Stimulated activated naive CD8-positive, alpha-beta T cell treated with anti-CD3 and anti-CD28 coated beads, Interleukin-15, Interleukin-2, amounts not matched to agents 100 ng/mL and 50 ng/mL, for 24 hours (primary cell): ENCODE results near the gene HNF4A.

Experiments
- H3K27ac Mint-ChIP-seq: one replicate; pipeline ENCODE4 v1.8.0; 2021; ENCODE audit warnings: mild to moderate bottlenecking, mixed read lengths
- H3K27me3 Mint-ChIP-seq: one replicate; pipeline ENCODE4 v1.8.0; 2021; ENCODE audit warnings: mixed read lengths
- H3K36me3 Mint-ChIP-seq: one replicate; pipeline ENCODE4 v1.8.0; 2021; ENCODE audit warnings: low read depth, mixed read lengths
- H3K4me1 Mint-ChIP-seq: one replicate; pipeline ENCODE4 v1.8.0; 2021; ENCODE audit warnings: low read depth, mixed read lengths
- H3K4me3 Mint-ChIP-seq: one replicate; pipeline ENCODE4 v1.8.0; 2021; ENCODE audit warnings: mild to moderate bottlenecking, mixed read lengths
- H3K9me3 Mint-ChIP-seq: one replicate; pipeline ENCODE4 v1.8.0; 2021; ENCODE audit warnings: mixed read lengths

The HNF4A gene

GRCh38 chr20:44445742-44446710 is 90.5 kb downstream of the HNF4A start:
- no peaks in the 10 kb centered on the region for H3K9me3 Mint-ChIP-seq
- H3K4me3 Mint-ChIP-seq = no peak overlapping the region
- H3K27me3 Mint-ChIP-seq = peaks cover 3% of the 10 kb centered on the region
- H3K27ac Mint-ChIP-seq = no peak overlapping the region
- H3K36me3 Mint-ChIP-seq = no peaks in the 10 kb centered on the region
- no peaks in the 10 kb centered on the region for H3K4me1 Mint-ChIP-seq

GRCh38 chr20:44447827-44448419 is 92.4 kb downstream of the HNF4A start:
- no peak overlapping the region for H3K4me3 Mint-ChIP-seq
- H3K4me1 Mint-ChIP-seq = no peaks in the 10 kb centered on the region
- no peaks in the 10 kb centered on the region for H3K9me3 Mint-ChIP-seq
- H3K27me3 Mint-ChIP-seq = peaks cover 3% of the 10 kb centered on the region
- no peak overlapping the region for H3K27ac Mint-ChIP-seq
- no peaks in the 10 kb centered on the region for H3K36me3 Mint-ChIP-seq

- Mint-ChIP-seq H3K36me3 (no peaks in the 10 kb centered on the region), H3K27me3 (no peaks in the 10 kb centered on the region), H3K27ac (no peak overlapping the region), H3K4me1 (no peaks in the 10 kb centered on the region), H3K4me3 (no peak overlapping the region), H3K9me3 (no peaks in the 10 kb centered on the region)
Measured at GRCh38 chr20:44448753-44449546, 93.5 kb downstream of the HNF4A start.

GRCh38 chr20:44449864-44450263 is 94.4 kb downstream of the HNF4A start:
- H3K4me3 Mint-ChIP-seq = no peak overlapping the region

GRCh38 chr20:44450281-44450889 is 94.9 kb downstream of the HNF4A start:
- H3K27me3 Mint-ChIP-seq = no peaks in the 10 kb centered on the region
- H3K9me3 Mint-ChIP-seq = no peaks in the 10 kb centered on the region
- H3K36me3 Mint-ChIP-seq = no peaks in the 10 kb centered on the region
- no peaks in the 10 kb centered on the region for H3K4me1 Mint-ChIP-seq
- H3K27ac Mint-ChIP-seq = no peak overlapping the region
- H3K4me3 Mint-ChIP-seq = no peak overlapping the region

More at GRCh38 chr20:44449864-44450263, 94.4 kb downstream of the HNF4A start:
- no peaks in the 10 kb centered on the region for H3K36me3 Mint-ChIP-seq
- H3K27ac Mint-ChIP-seq = no peak overlapping the region
- no peaks in the 10 kb centered on the region for H3K9me3 Mint-ChIP-seq
- no peaks in the 10 kb centered on the region for H3K27me3 Mint-ChIP-seq
- no peaks in the 10 kb centered on the region for H3K4me1 Mint-ChIP-seq

- Mint-ChIP-seq H3K36me3 (no peaks in the 10 kb centered on the region), H3K9me3 (no peaks in the 10 kb centered on the region), H3K27me3 (no peaks in the 10 kb centered on the region), H3K27ac (no peak overlapping the region), H3K4me1 (no peaks in the 10 kb centered on the region), H3K4me3 (no peak overlapping the region)
Measured at GRCh38 chr20:44450903-44451450, 95.5 kb downstream of the HNF4A start.

- H3K4me1 Mint-ChIP-seq = no peaks in the 10 kb centered on the region
- H3K36me3 Mint-ChIP-seq = no peaks in the 10 kb centered on the region
- H3K4me3 Mint-ChIP-seq = no peak overlapping the region
- H3K9me3 Mint-ChIP-seq = no peaks in the 10 kb centered on the region
- no peaks in the 10 kb centered on the region for H3K27me3 Mint-ChIP-seq
- no peak overlapping the region for H3K27ac Mint-ChIP-seq
Measured at GRCh38 chr20:44454306-44454963, 98.9 kb downstream of the HNF4A start.

GRCh38 chr20:44455126-44455525 is 99.6 kb downstream of the HNF4A start:
- Mint-ChIP-seq H3K4me3 (no peak overlapping the region), H3K9me3 (no peaks in the 10 kb centered on the region), H3K4me1 (no peaks in the 10 kb centered on the region), H3K36me3 (no peaks in the 10 kb centered on the region), H3K27ac (no peak overlapping the region), H3K27me3 (no peaks in the 10 kb centered on the region)

- Mint-ChIP-seq H3K27ac (no peak overlapping the region), H3K4me3 (no peak overlapping the region), H3K4me1 (no peaks in the 10 kb centered on the region), H3K9me3 (no peaks in the 10 kb centered on the region), H3K36me3 (no peaks in the 10 kb centered on the region), H3K27me3 (no peaks in the 10 kb centered on the region)
Measured at GRCh38 chr20:44456611-44457010, 101.1 kb downstream of the HNF4A start.

- Mint-ChIP-seq H3K27ac (no peak overlapping the region), H3K4me1 (no peaks in the 10 kb centered on the region), H3K4me3 (no peak overlapping the region), H3K9me3 (no peaks in the 10 kb centered on the region), H3K27me3 (no peaks in the 10 kb centered on the region), H3K36me3 (no peaks in the 10 kb centered on the region)
Measured at GRCh38 chr20:44457016-44457415, 101.5 kb downstream of the HNF4A start.

- no peaks in the 10 kb centered on the region for H3K9me3 Mint-ChIP-seq
- H3K27me3 Mint-ChIP-seq = no peaks in the 10 kb centered on the region
- H3K4me3 Mint-ChIP-seq = no peak overlapping the region
- H3K4me1 Mint-ChIP-seq = no peaks in the 10 kb centered on the region
- no peak overlapping the region for H3K27ac Mint-ChIP-seq
- H3K36me3 Mint-ChIP-seq = no peaks in the 10 kb centered on the region
Measured at GRCh38 chr20:44459271-44459670, 103.8 kb downstream of the HNF4A start.

- Mint-ChIP-seq H3K9me3 (no peaks in the 10 kb centered on the region), H3K36me3 (no peaks in the 10 kb centered on the region), H3K4me1 (no peaks in the 10 kb centered on the region), H3K27me3 (no peaks in the 10 kb centered on the region), H3K4me3 (no peak overlapping the region), H3K27ac (no peak overlapping the region)
Measured at GRCh38 chr20:44460795-44461141, 105.3 kb downstream of the HNF4A start.

- no peak overlapping the region for H3K27ac Mint-ChIP-seq
- no peaks in the 10 kb centered on the region for H3K9me3 Mint-ChIP-seq
- H3K36me3 Mint-ChIP-seq = no peaks in the 10 kb centered on the region
- no peaks in the 10 kb centered on the region for H3K4me1 Mint-ChIP-seq
- no peaks in the 10 kb centered on the region for H3K27me3 Mint-ChIP-seq
- no peak overlapping the region for H3K4me3 Mint-ChIP-seq
Measured at GRCh38 chr20:44461142-44461802, 105.8 kb downstream of the HNF4A start.

GRCh38 chr20:44461803-44462174 is 106.3 kb downstream of the HNF4A start:
- Mint-ChIP-seq H3K27me3 (no peaks in the 10 kb centered on the region), H3K36me3 (no peaks in the 10 kb centered on the region), H3K27ac (no peak overlapping the region), H3K4me3 (no peak overlapping the region), H3K9me3 (no peaks in the 10 kb centered on the region), H3K4me1 (no peaks in the 10 kb centered on the region)
